Gastroesophageal sphincter (tissue), 3 donors: ENCODE data around the gene LAMB1.

Experiments used
- CTCF ChIP-seq, 4 experiments: fragments of 200-600 bp in 2 of 4; fragments of 450-650 bp in 2 of 4; sonication (generic) in 1 of 4; IDR thresholded peaks; one replicate each; pipeline ENCODE4 v1.5.1; 2017 to 2019; ENCODE audit warnings: antibody characterized with exemption in 4 of 4, mild to moderate bottlenecking in 2 of 4, moderate library complexity in 2 of 4
- POLR2A ChIP-seq, 2 donors: fragments of 450-650 bp; IDR thresholded peaks; one replicate each; pipeline ENCODE4 v1.6.1; 2017; ENCODE audit warnings: antibody characterized with exemption in 2 of 2, mild to moderate bottlenecking in 2 of 2, moderate library complexity in 1 of 2

GRCh38 chr7:107914831-107915230 lies 88.1 kb downstream of the LAMB1 start:
- TF ChIP-seq CTCF (IDR thresholded peaks at IDR 0.05) (no peak), POLR2A (IDR thresholded peaks at IDR 0.05) (no peak)
